Prostate gland (tissue), 2 donors: ENCODE results near the gene FAAH.

Experiments
- POLR2A ChIP-seq: fragments of 450-650 bp; IDR thresholded peaks from one replicate; pipeline ENCODE4 v1.6.1; 2016; ENCODE audit warnings: antibody characterized with exemption, mild to moderate bottlenecking
- POLR2AphosphoS5 ChIP-seq: sonication (generic); formaldehyde crosslinking; IDR thresholded peaks from one replicate; pipeline ENCODE4 v1.6.1; 2017; ENCODE audit warnings: antibody characterized with exemption
- TF ChIP-seq, protein P1 (sequence below), 4 experiments: fragments of 200-600 bp in 2 of 4; fragments of 450-650 bp in 2 of 4; sonication (generic) in 2 of 4; IDR thresholded peaks; 1 replicate in 3 of 4; 2 replicates in 1 of 4; pipeline ENCODE4 v1.5.1; 2016 to 2019; ENCODE audit warnings: antibody characterized with exemption in 4 of 4, mild to moderate bottlenecking in 2 of 4, moderate library complexity in 2 of 4

GRCh38 chr1:46425726-46426125 lies 31.6 kb downstream of the FAAH start:
- TF ChIP-seq POLR2AphosphoS5 (no peak), POLR2A (no peak)
- TF ChIP-seq, protein P1, sequence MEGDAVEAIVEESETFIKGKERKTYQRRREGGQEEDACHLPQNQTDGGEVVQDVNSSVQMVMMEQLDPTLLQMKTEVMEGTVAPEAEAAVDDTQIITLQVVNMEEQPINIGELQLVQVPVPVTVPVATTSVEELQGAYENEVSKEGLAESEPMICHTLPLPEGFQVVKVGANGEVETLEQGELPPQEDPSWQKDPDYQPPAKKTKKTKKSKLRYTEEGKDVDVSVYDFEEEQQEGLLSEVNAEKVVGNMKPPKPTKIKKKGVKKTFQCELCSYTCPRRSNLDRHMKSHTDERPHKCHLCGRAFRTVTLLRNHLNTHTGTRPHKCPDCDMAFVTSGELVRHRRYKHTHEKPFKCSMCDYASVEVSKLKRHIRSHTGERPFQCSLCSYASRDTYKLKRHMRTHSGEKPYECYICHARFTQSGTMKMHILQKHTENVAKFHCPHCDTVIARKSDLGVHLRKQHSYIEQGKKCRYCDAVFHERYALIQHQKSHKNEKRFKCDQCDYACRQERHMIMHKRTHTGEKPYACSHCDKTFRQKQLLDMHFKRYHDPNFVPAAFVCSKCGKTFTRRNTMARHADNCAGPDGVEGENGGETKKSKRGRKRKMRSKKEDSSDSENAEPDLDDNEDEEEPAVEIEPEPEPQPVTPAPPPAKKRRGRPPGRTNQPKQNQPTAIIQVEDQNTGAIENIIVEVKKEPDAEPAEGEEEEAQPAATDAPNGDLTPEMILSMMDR (IDR thresholded peaks at IDR 0.05), result no peak
